Fibroblast of mammary gland (primary cell): Measurements from ENCODE around the gene ZNF555.

Source experiments
- DNase-seq: peaks from one replicate; pipeline ENCODE4 v3.0.0-alpha.2; 2010; ENCODE audit warnings: low read depth
- H3K4me3 ChIP-seq: 2 replicates; pipeline ENCODE4 v1.5.1; 2011; ENCODE audit warnings: low read depth, mild to moderate bottlenecking, low read length, moderate library complexity; ENCODE audit not compliant: control insufficient read depth
- TF ChIP-seq, protein P1 (sequence below): conservative IDR thresholded peaks from 2 replicates; pipeline ENCODE4 v1.5.1; 2011; ENCODE audit warnings: low read depth, low read length, inconsistent platforms; ENCODE audit not compliant: control insufficient read depth, insufficient read depth

ZNF555 gene

DNA sequence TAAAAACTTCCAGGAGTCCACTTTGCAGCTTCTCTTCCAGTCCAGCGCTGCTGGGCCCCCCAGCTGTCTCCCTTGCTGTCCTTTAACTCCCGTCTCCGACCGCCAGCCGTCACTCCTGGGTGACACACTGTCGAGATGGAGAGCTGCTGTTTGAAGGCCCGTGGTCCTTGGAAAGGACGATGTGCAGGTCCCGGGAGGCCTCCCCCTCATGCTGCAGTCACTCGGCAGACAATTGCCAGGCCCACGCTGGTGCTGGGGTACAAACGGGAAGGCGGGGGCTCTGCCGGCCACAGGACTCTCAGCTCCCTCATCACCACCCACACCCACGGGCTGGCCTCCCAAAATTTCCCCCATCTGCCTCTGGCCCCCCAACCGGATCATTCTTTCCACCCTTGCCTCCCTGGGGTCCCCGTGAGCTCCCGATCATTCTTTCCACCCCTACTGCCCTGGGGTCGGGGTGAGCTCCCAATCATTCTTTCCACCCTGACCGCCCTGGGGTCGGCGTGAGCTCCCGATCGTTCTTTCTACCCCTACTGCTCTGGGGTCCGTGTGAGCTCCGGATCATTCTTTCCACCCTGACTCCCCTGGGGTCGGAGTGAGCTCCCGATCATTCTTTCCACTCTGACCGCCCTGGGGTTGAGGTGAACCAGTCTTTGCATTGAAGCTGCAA is 37.7 kb upstream of the ZNF555 start:
- no peak for DNase-seq
- TF ChIP-seq, protein P1, sequence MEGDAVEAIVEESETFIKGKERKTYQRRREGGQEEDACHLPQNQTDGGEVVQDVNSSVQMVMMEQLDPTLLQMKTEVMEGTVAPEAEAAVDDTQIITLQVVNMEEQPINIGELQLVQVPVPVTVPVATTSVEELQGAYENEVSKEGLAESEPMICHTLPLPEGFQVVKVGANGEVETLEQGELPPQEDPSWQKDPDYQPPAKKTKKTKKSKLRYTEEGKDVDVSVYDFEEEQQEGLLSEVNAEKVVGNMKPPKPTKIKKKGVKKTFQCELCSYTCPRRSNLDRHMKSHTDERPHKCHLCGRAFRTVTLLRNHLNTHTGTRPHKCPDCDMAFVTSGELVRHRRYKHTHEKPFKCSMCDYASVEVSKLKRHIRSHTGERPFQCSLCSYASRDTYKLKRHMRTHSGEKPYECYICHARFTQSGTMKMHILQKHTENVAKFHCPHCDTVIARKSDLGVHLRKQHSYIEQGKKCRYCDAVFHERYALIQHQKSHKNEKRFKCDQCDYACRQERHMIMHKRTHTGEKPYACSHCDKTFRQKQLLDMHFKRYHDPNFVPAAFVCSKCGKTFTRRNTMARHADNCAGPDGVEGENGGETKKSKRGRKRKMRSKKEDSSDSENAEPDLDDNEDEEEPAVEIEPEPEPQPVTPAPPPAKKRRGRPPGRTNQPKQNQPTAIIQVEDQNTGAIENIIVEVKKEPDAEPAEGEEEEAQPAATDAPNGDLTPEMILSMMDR: no peak
- H3K4me3 ChIP-seq: no peak overlapping the region

DNA sequence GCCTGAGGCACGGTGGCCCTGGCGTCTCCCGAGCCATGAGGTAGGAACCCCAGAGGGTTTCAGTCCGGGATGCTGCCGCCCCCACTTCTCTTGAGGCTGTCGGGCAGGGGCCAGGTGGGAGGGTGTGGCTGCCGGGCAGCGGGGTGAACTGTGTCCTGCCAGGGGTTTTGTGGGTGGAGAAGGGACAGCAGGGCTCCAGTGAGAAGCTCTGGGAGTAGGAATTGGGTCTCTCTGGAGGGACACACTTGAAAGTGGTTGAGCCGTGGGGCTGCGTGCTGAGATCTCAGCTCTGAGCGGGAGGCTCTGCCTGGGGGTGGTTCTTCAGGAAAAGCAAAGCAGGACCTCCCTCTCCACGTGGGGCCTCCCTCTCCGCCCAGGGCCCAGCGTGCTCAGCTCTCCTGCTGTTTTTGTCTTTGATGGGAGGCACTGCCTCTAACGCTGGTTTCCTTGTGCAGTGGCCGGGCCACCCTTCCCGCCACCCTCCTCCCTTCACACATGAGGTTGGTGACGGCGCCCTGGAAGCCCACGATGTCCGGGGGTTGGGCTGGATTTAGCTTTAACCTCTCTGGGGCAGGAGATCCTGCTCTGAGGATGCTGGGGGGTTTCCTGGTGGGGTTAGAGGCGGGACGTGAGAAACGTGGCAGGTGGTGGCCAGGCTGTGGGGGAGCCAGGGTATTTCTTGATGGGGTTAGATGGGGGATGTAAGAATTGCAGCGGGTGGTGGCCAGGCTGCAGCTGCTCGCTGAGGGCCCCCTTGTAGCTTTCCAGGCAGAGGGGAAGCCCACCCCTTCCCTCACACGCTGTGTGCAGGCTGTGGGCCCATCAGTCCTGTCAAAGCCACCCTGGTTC is 36.9 kb upstream of the ZNF555 start:
- H3K4me3 ChIP-seq: no peak overlapping the region
- TF ChIP-seq, protein P1: no peak
- DNase-seq: no peak

DNA sequence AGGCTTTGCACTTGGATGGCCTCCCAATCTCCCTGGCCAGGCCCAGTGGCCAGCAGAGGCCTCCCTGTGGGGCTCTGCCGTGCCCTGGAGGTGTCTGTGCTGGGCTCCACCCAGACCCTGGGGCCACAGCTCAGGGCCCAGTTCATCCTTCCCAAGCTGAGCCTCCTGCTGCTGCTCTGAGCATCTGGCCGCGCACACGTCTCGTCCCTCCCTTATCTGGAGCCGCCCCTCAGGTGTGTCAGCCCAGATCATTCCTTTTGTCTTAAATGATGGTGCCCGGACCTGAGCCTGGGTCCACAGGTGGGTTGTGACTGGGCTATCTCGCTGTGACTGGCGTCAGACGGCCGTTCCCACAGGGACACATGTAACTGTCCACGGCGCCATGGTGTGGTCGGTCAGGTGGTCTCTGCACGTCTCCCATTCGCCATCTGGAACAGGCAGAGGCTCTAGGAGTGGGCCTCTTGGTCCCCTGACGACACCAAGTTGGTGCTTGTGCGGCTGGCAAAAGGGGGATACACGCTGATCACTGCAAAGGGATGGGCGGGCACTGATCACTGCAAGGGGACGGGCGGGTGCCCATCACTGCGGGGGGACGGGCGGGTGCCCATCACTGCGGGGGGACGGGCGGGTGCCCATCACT is 35.9 kb upstream of the ZNF555 start:
- DNase-seq: no peak
- TF ChIP-seq, protein P1: no peak
- H3K4me3 ChIP-seq: no peak overlapping the region

DNA sequence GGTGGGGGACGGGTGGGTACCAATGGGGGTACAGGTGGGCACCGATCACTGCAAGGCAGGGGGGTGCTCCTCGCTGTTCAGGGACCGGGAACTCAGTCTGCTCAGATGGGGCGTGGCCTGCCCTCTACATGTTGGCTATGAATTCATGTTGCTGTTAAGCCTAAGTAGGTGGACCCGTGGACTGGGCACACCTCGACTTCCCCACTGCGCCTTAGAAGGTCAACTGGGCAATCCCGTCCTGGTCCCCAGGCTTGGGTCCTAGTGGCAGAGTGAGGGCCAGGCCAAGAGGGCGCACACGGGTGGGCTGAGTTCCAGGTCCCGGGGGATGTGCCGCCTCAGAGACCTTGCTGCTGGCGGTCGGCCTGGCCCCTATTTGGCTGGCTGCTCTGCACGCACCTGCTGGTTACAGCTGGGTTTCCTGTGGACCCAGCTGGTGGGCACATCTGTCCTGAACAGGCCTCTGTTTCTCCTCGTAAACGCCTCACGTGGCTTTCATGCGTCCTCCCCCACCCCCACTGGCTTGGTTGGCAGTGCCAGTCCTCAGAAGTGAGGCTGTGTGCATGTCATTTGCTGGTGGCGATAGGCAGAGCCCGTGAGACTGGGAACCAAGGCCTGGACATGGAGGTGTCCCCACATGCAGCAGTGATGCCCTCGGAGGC is 35.2 kb upstream of the ZNF555 start:
- no peak overlapping the region for H3K4me3 ChIP-seq
- DNase-seq: no peak
- TF ChIP-seq, protein P1: no peak

DNA sequence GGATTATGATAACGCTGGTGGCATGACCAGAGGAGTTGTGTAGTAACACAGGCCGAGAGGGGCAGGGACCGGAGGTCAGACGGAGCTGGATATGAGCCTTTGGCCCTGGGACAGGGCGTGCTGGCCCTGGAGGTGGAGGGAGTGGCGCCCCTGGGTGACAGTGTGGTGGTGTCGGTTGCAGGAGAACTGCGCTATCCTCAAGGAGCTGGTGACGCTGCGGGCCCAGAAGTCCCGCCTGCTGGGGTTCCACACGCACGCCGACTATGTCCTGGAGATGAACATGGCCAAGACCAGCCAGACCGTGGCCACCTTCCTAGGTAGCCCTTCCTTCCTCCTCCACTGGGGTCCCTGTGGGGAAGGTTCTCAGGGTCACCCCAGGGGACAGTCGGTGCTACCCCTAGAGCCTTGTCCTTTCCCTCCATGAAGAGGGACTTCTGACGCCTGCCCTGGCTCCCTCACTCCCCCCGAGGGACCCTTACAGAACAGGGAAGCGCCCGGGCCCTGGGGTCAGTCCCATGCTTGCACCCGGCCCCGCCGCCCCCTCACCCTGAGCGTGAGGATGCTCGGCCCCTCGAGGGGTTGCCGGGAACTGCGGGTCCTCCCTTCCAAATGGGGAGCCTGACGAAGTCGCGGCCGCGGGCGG is 34.4 kb upstream of the ZNF555 start:
- H3K4me3 ChIP-seq: no peak overlapping the region
- DNase-seq: no peak
- TF ChIP-seq, protein P1: no peak
